ENCODE data around the gene TSHZ3. TPM values are rescaled to one million over a fixed set of nuclear protein-coding genes. Genes with fewer than 3 reads are reported as not detected.

Gene TSHZ3
- total RNA-seq, 6 experiments from 2014 or later, result 9.1 to 14.0 (median 13.1) TPM

GRCh38 chr19:31226151-31226935 is 122.9 kb downstream of the TSHZ3 start:
- Mint-ChIP-seq H3K9me3 (no peaks in the 10 kb centered on the region), H3K27me3 (ENCODE audit: insufficient read depth) (no peaks in the 10 kb centered on the region), H3K36me3 (ENCODE audit: low read depth) (peaks cover 18% of the 10 kb centered on the region), H3K4me1 (ENCODE audit: low read depth) (peaks cover 81% of the 10 kb centered on the region), H3K4me3 (no peak overlapping the region), H3K27ac (peak overlapping the region; percentile 100)
- no peak for DNase-seq
- TF ChIP-seq CTCF (IDR thresholded peaks at IDR 0.05), result no peak
